ENCODE measurements around the gene KLHL25. TPM values are rescaled to one million over a fixed set of nuclear protein-coding genes. Genes with fewer than 3 reads are reported as not detected.

The KLHL25 gene
- total and polyA plus RNA-seq, 11 donors, result 2.2 to 12.9 (median 4.3) TPM

GRCh38 chr15:85750319-85751290 is 44.1 kb downstream of the KLHL25 start:
- Histone ChIP-seq H3K36me3 (peaks cover 0 to 37% (median 34%) of the 10 kb centered on the region in 9 donors), H3K4me3 (peak overlapping the region in 7 of 12 donors; percentile 4 to 45 (median 23)), H3K27me3 (no peaks in the 10 kb centered on the region), H3K4me1 (peaks cover 4 to 77% (median 43%) of the 10 kb centered on the region in 12 donors), H3K9me3 (no peaks in the 10 kb centered on the region), H3K27ac (peak overlapping the region; percentile 65 to 90 (median 76))
- DNase-seq (peak; percentile 75 to 89 (median 85)), ATAC-seq (peak; percentile 50 to 78 (median 68))
- intact Hi-C loops (cut with DNase I), result loop anchor here in 4 of 10 donors (5.0 kb wide), 2 partner anchors 42 to 82 kb away; partner anchors contain the start of gene KLHL25 (in 4 of the 4)
- 29 to 34% (median 32%) methylated on average over 20 to 27 of the region's 27 CpGs for WGBS, 4 donors
- TF ChIP-seq POLR2A (IDR thresholded peaks at IDR 0.05), result no peak
- peak in 2 of 12 donors; percentile 9 to 13 for TF ChIP-seq CTCF (IDR thresholded peaks at IDR 0.05)

GRCh38 chr15:85749261-85750151 is 45.2 kb downstream of the KLHL25 start:
- no peaks in the 10 kb centered on the region for H3K27me3 ChIP-seq
- peaks cover 0 to 48% (median 45%) of the 10 kb centered on the region in 9 donors for H3K36me3 ChIP-seq
- 48 to 62% (median 58%) methylated on average over 21 of the region's 21 CpGs for WGBS, 4 donors
- peak overlapping the region; percentile 65 to 90 (median 76) for H3K27ac ChIP-seq
- no peaks in the 10 kb centered on the region for H3K9me3 ChIP-seq
- DNase-seq (peak in 4 of 5 donors; percentile 60 to 75 (median 68)), ATAC-seq (peak; percentile 35 to 49 (median 42))
- H3K4me3 ChIP-seq, result peak overlapping the region in 9 of 12 donors; percentile 4 to 45 (median 22)
- TF ChIP-seq CTCF (IDR thresholded peaks at IDR 0.05), result no peak
- TF ChIP-seq POLR2A (IDR thresholded peaks at IDR 0.05), result no peak
- H3K4me1 ChIP-seq, result peaks cover 4 to 70% (median 42%) of the 10 kb centered on the region in 12 donors
- intact Hi-C loops (cut with DNase I), result loop anchor here in 5 of 10 donors (5.0 kb wide), 2 partner anchors 43 to 83 kb away; partner anchors contain the start of gene KLHL25 (in 5 of the 5)

GRCh38 chr15:85748729-85749128 is 46.0 kb downstream of the KLHL25 start:
- Histone ChIP-seq H3K9me3 (no peaks in the 10 kb centered on the region), H3K4me1 (peaks cover 4 to 65% (median 42%) of the 10 kb centered on the region in 12 donors), H3K27me3 (no peaks in the 10 kb centered on the region), H3K36me3 (peaks cover 0 to 56% (median 53%) of the 10 kb centered on the region in 9 donors), H3K4me3 (no peak overlapping the region), H3K27ac (peak overlapping the region in 8 of 12 donors; percentile 4 to 82 (median 73))
- DNase-seq (peak in 1 of 5 donors; percentile 27), ATAC-seq (no peak)
- no peak for TF ChIP-seq CTCF (IDR thresholded peaks at IDR 0.05)
- TF ChIP-seq POLR2A (IDR thresholded peaks at IDR 0.05), result no peak
- WGBS, 4 donors, result 74 to 80% (median 78%) methylated on average over 11 of the region's 11 CpGs
- intact Hi-C loops (cut with DNase I), result loop anchor here in 1 of 10 donors (5.0 kb wide), 1 partner anchor 44 kb away; the partner anchor contains the start of gene KLHL25
